Heart left ventricle (tissue), 16 donors: ENCODE results near the gene DROSHA. TPM values are rescaled to one million over a fixed set of nuclear protein-coding genes. Genes with fewer than 3 reads are reported as not detected.

Experiments
- ATAC-seq, 4 donors: fragments of 200-7000 bp; cut with Tn5 transposase; one replicate each; pipeline ENCODE4 v1.9.1; 2020 to 2022; ENCODE audit warnings: moderate library complexity in 4 of 4, mild to moderate bottlenecking in 3 of 4, moderate number of reproducible peaks in 1 of 4
- DNase-seq, 5 donors: peaks; one replicate each; pipeline ENCODE4 v3.0.0-alpha.2; 2020
- H3K27ac ChIP-seq, 12 donors: fragments of 200-600 bp; sonication (generic) in 4 of 12; one replicate each; pipeline versions ENCODE4 v1.5.0 to v1.8.0; 2016 to 2022; ENCODE audit warnings: mild to moderate bottlenecking in 2 of 12
- H3K27me3 ChIP-seq, 9 donors: fragments of 200-600 bp; sonication (generic) in 2 of 9; one replicate each; pipeline versions ENCODE4 v1.5.1 to v1.8.0; 2016 to 2022; ENCODE audit warnings: mild to moderate bottlenecking in 3 of 9
- H3K36me3 ChIP-seq, 9 donors: fragments of 200-600 bp; sonication (generic) in 2 of 9; one replicate each; pipeline versions ENCODE4 v1.5.0 to v1.8.0; 2018 to 2022; ENCODE audit warnings: mild to moderate bottlenecking in 2 of 9
- H3K4me1 ChIP-seq, 12 donors: fragments of 200-600 bp; sonication (generic) in 4 of 12; one replicate each; pipeline versions ENCODE4 v1.5.0 to v1.8.0; 2016 to 2022; ENCODE audit warnings: mild to moderate bottlenecking in 3 of 12
- H3K4me3 ChIP-seq, 12 donors: fragments of 200-600 bp; sonication (generic) in 4 of 12; one replicate each; pipeline versions ENCODE4 v1.5.0 to v1.8.0; 2017 to 2022; ENCODE audit warnings: mild to moderate bottlenecking in 9 of 12, moderate library complexity in 4 of 12
- H3K9me3 ChIP-seq, 12 donors: fragments of 200-600 bp; sonication (generic) in 4 of 12; one replicate each; pipeline versions ENCODE4 v1.5.0 to v1.8.0; 2016 to 2022; ENCODE audit warnings: mild to moderate bottlenecking in 1 of 12
- CTCF ChIP-seq, 12 donors: fragments of 200-600 bp; sonication (generic) in 4 of 12; IDR thresholded peaks; one replicate each; pipeline versions ENCODE4 v1.5.0 to v1.8.0; 2018 to 2022; ENCODE audit warnings: antibody characterized with exemption in 12 of 12, mild to moderate bottlenecking in 5 of 12
- POLR2A ChIP-seq, 2 donors: fragments of 450-650 bp; IDR thresholded peaks; one replicate each; pipeline ENCODE4 v1.6.1; 2017; ENCODE audit warnings: antibody characterized with exemption in 2 of 2, mild to moderate bottlenecking in 2 of 2, moderate library complexity in 2 of 2
- WGBS, 4 donors: extraction: QIAGEN DNeasy Blood & Tissue Kit in 2 of 4; methylation state at CpG; one replicate each; pipeline versions ENCODE4 v1.1.5 to v1.1.7; 2013 to 2018; 5-methylcytosine and 5-hydroxymethylcytosine counted together
- intact Hi-C, 10 donors: fragments of 100-400 bp; cut with DNase I; formaldehyde crosslinking; loops; one replicate each; pipeline versions ENCODE4 v1.11.1 to v1.14.2; 2022
- polyA plus RNA-seq, 2 donors: library from polyadenylated mRNA; stranded (reverse); fragments of 200-250 nt; gene quantifications; one replicate each; pipeline ENCODE4 v1.2.3, GENCODE V29; 2013
- total RNA-seq, 9 donors: library from RNA; depleted of rRNA in 2 of 9; stranded (reverse); fragments of >200 nt in 2 of 9; fragmentation: NEBNext Ultra II Directional in 3 of 9; extraction: Animal tissue kit (Norgen Biotek cat#: 25700) in 3 of 9; gene quantifications; one replicate each; pipeline versions ENCODE4 v1.1.0 to v1.2.4, GENCODE V29; 2016 to 2023
- donor health status: ischemic (EF 13 %, LVEDD 7.1; RV severe dilation, severe dysfunction).
- donor health status: healthy with polysubstance abuse.
- donor health status: DM: no; HTN: yes; CAD: no.
- donor health status: DM: no; HTN: no; CAD: no.
- donor health status: ischemic (EF 25% LVEDD 6.9; RV normal size, moderate dysfunction).
- donor health status: ischemic (EF 25% LVEDD 5.7; RV mildly dilated, moderate dysfunction).
- donor health status: healthy.
- donor health status: DM: yes; HTN: yes; CAD: no.
- donor health status: ischemic (EF 35%, LVEDD 5.7; RV mildly dilated, moderate dysfunction).
- donor health status: nonischemic (EF 11% LVEDD 7.7; RV severe dilation, severe dysfunction).
- donor health status: DM: yes; HTN: yes; CAD: no.
- donor health status: PGD.
- donor health status: ischemic (EF 29% LVEDD 5.4; RV normal size, mild dysfunction).
- donor health status: nonischemic (EF 23%, LVEDD 6.1; RV moderate dilation, normal function).

DROSHA gene
- total and polyA plus RNA-seq, 11 donors = 19.3 to 55.6 (median 33.2) TPM

- 84 to 93% (median 88%) methylated on average over 2 of the region's 2 CpGs for WGBS, 4 donors
- no peaks in the 10 kb centered on the region for H3K27me3 ChIP-seq
- no peak for ATAC-seq
- DNase-seq = no peak
- no peak for TF ChIP-seq CTCF (IDR thresholded peaks at IDR 0.05)
- no peak for TF ChIP-seq POLR2A (IDR thresholded peaks at IDR 0.05)
- no peak overlapping the region for H3K27ac ChIP-seq
- no peaks in the 10 kb centered on the region for H3K9me3 ChIP-seq
- intact Hi-C loops = no loop called here
- H3K4me1 ChIP-seq = peaks cover 0 to 13% (median 0%) of the 10 kb centered on the region in 12 donors
- peaks cover 0 to 45% (median 30%) of the 10 kb centered on the region in 9 donors for H3K36me3 ChIP-seq
- no peak overlapping the region for H3K4me3 ChIP-seq
These were observed 60.9 kb downstream of the DROSHA start for GRCh38 chr5:31471040-31471439.

GRCh38 chr5:31470608-31471007 is 61.3 kb downstream of the DROSHA start:
- H3K4me3 ChIP-seq = no peak overlapping the region
- ATAC-seq (peak; percentile 51 to 88 (median 81)), DNase-seq (peak; percentile 49 to 68 (median 60))
- H3K9me3 ChIP-seq = no peaks in the 10 kb centered on the region
- WGBS, 4 donors = 35 to 72% (median 51%) methylated on average over 5 of the region's 5 CpGs
- no peak overlapping the region for H3K27ac ChIP-seq
- H3K36me3 ChIP-seq = peaks cover 0 to 47% (median 30%) of the 10 kb centered on the region in 9 donors
- TF ChIP-seq CTCF (IDR thresholded peaks at IDR 0.05) = no peak
- no peak for TF ChIP-seq POLR2A (IDR thresholded peaks at IDR 0.05)
- intact Hi-C loops = no loop called here
- H3K27me3 ChIP-seq = no peaks in the 10 kb centered on the region
- H3K4me1 ChIP-seq = peaks cover 0 to 13% (median 0%) of the 10 kb centered on the region in 12 donors

- DNase-seq = no peak
- no peak overlapping the region for H3K27ac ChIP-seq
- H3K4me3 ChIP-seq = no peak overlapping the region
- no peaks in the 10 kb centered on the region for H3K27me3 ChIP-seq
- whole genome bisulfite sequencing, 4 donors = 92 to 100% (median 95%) methylated on average over 1 of the region's 1 CpG
- ATAC-seq = no peak
- peaks cover 0 to 55% (median 35%) of the 10 kb centered on the region in 9 donors for H3K36me3 ChIP-seq
- TF ChIP-seq CTCF (IDR thresholded peaks at IDR 0.05) = no peak
- TF ChIP-seq POLR2A (IDR thresholded peaks at IDR 0.05) = no peak
- no peaks in the 10 kb centered on the region for H3K9me3 ChIP-seq
- H3K4me1 ChIP-seq = peaks cover 0 to 13% (median 0%) of the 10 kb centered on the region in 12 donors
- intact Hi-C loops = no loop called here
These were observed 62.0 kb downstream of the DROSHA start for GRCh38 chr5:31469886-31470285.

GRCh38 chr5:31469466-31469865 is 62.4 kb downstream of the DROSHA start:
- peaks cover 0 to 13% (median 0%) of the 10 kb centered on the region in 12 donors for H3K4me1 ChIP-seq
- no peak for DNase-seq
- intact Hi-C loops = no loop called here
- no peaks in the 10 kb centered on the region for H3K27me3 ChIP-seq
- 94 to 97% (median 95%) methylated on average over 2 of the region's 2 CpGs for WGBS, 4 donors
- ATAC-seq = no peak
- no peak overlapping the region for H3K4me3 ChIP-seq
- peaks cover 0 to 59% (median 36%) of the 10 kb centered on the region in 9 donors for H3K36me3 ChIP-seq
- H3K9me3 ChIP-seq = no peaks in the 10 kb centered on the region
- TF ChIP-seq CTCF (IDR thresholded peaks at IDR 0.05) = no peak
- TF ChIP-seq POLR2A (IDR thresholded peaks at IDR 0.05) = no peak
- H3K27ac ChIP-seq = no peak overlapping the region
